ENCODE measurements around the gene CCNB2. TPM values are rescaled to one million over a fixed set of nuclear protein-coding genes. Genes with fewer than 3 reads are reported as not detected.

The CCNB2 gene
- polyA plus RNA-seq, 1 of the 3 experiments (the other 2 are of a cell fraction), result 46.6 TPM

DNA sequence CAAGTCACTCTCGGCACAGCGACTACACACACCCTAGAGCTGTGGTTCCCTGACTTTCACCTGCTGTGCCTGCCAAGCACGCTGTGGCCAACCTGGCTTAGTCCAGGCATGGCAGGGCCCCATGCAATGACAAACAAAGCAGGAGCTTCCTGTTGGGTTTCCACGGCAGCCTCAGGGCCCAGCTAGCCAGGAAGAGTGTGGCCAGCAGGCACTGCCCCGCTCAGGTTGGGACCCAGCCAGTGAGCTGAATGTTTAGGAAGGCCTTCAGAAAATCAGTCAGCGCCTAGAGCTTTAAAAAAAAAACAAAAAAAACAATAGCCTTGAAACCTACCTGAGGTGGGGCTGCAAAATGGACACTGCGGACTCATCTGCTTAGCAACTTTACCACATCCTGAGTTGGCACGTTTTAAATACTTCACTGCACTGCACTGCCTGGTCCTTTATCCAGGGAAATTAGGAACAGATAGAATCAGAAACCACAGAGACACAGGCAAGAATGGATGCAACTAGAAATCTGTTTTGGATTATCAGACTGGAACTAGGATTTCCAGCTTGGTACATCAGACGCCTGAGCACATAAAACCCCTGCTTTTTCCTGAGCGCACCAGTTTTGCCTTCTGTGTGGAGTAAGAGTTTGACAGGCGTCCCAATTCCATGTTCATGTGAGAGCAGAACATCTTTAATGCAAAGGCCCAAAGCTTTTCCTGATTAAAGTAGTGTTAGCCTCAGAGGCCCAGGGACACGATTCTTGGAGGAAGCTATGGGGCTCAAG is 65.5 kb downstream of the CCNB2 start (continued):
- 0 out of 2 replicates have a peak, but pooled peaks have one; percentile 31 for TF ChIP-seq FOSL2 (IDR thresholded peaks at IDR 0.05; ENCODE audit: borderline replicate concordance, low read depth)
- TF ChIP-seq, protein P1, sequence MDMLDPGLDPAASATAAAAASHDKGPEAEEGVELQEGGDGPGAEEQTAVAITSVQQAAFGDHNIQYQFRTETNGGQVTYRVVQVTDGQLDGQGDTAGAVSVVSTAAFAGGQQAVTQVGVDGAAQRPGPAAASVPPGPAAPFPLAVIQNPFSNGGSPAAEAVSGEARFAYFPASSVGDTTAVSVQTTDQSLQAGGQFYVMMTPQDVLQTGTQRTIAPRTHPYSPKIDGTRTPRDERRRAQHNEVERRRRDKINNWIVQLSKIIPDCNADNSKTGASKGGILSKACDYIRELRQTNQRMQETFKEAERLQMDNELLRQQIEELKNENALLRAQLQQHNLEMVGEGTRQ (IDR thresholded peaks at IDR 0.05; ENCODE audit: borderline replicate concordance, low read depth, low read length), result no peak
- TF ChIP-seq, protein P2, sequence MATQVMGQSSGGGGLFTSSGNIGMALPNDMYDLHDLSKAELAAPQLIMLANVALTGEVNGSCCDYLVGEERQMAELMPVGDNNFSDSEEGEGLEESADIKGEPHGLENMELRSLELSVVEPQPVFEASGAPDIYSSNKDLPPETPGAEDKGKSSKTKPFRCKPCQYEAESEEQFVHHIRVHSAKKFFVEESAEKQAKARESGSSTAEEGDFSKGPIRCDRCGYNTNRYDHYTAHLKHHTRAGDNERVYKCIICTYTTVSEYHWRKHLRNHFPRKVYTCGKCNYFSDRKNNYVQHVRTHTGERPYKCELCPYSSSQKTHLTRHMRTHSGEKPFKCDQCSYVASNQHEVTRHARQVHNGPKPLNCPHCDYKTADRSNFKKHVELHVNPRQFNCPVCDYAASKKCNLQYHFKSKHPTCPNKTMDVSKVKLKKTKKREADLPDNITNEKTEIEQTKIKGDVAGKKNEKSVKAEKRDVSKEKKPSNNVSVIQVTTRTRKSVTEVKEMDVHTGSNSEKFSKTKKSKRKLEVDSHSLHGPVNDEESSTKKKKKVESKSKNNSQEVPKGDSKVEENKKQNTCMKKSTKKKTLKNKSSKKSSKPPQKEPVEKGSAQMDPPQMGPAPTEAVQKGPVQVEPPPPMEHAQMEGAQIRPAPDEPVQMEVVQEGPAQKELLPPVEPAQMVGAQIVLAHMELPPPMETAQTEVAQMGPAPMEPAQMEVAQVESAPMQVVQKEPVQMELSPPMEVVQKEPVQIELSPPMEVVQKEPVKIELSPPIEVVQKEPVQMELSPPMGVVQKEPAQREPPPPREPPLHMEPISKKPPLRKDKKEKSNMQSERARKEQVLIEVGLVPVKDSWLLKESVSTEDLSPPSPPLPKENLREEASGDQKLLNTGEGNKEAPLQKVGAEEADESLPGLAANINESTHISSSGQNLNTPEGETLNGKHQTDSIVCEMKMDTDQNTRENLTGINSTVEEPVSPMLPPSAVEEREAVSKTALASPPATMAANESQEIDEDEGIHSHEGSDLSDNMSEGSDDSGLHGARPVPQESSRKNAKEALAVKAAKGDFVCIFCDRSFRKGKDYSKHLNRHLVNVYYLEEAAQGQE (IDR thresholded peaks at IDR 0.05; ENCODE audit: low read depth, low read length), result peak; percentile 8; the same call in 1 of the 2 replicates
- TF ChIP-seq, protein P3, sequence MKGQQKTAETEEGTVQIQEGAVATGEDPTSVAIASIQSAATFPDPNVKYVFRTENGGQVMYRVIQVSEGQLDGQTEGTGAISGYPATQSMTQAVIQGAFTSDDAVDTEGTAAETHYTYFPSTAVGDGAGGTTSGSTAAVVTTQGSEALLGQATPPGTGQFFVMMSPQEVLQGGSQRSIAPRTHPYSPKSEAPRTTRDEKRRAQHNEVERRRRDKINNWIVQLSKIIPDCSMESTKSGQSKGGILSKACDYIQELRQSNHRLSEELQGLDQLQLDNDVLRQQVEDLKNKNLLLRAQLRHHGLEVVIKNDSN (IDR thresholded peaks at IDR 0.05; ENCODE audit: borderline replicate concordance, low read depth), result no peak

DNA sequence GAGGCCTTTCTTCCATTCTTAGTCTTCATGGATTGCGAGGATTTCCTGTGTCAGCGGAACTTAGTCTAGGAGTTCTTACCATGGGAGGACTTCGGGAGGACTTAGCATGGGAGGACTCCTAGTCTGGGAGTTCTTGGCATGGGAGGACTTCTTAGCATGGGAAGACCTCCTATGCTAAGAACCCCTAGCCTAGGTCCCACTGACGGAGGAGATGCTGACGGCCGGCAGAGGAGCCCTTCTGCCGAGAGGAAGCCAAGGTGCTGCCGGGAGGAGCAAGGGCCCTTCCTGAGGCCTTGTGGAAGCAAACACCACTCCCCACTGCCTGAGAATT is 66.1 kb downstream of the CCNB2 start:
- no peaks in the 10 kb centered on the region for H3K9me2 ChIP-seq
- H3K4me1 ChIP-seq (ENCODE audit: control insufficient read depth in 1 of 2, insufficient read depth in 2 of 2, low read depth in 1 of 2, low read length in 1 of 2), result peaks cover 17 to 47% of the 10 kb centered on the region in 2 experiments; a peak in 3 of 4 replicates
- H3K9me3 ChIP-seq, result no peaks in the 10 kb centered on the region
- WGBS (ENCODE audit: low lambda C conversion rate), result 90% methylated on average over 2 of the region's 8 CpGs
- DNase-seq, result no peak
- no peaks in the 10 kb centered on the region for H3K27me3 ChIP-seq (ENCODE audit: insufficient read depth)
- peak overlapping the region; percentile 29; the same call in 1 of the 2 replicates for H3K4me2 ChIP-seq
- H3K79me2 ChIP-seq (ENCODE audit: insufficient read depth), result no peaks in the 10 kb centered on the region
- H3K27ac ChIP-seq (ENCODE audit: low read depth in 2 of 2, low read length in 1 of 2), result peak overlapping the region; percentile 89 to 91
- H3K4me3 ChIP-seq (ENCODE audit: low read depth in 2 of 2, low read length in 1 of 2), result no peak overlapping the region; a peak in 1 of 4 replicates
- peaks cover 35% of the 10 kb centered on the region for H3F3A ChIP-seq (replicated peaks; ENCODE audit: insufficient read depth)
- POLR2A ChIA-PET, result interaction anchor here (0.6 kb wide), 1 partner anchor 167 kb away, joined by 3 read pairs; no protein-coding TSS in a partner anchor
- no peak overlapping the region for H2AFZ ChIP-seq (ENCODE audit: low read depth)
- H3K36me3 ChIP-seq (replicated peaks in 1 of 2; ENCODE audit: control insufficient read depth in 1 of 2, insufficient read depth in 2 of 2, low read length in 1 of 2), result peaks cover 0 to 14% of the 10 kb centered on the region in 2 experiments
- peak overlapping the region; percentile 31; the same call in 1 of the 2 replicates for H3K9ac ChIP-seq
- CTCF ChIA-PET, result interaction anchor here (1.0 to 2.4 kb wide), 3 partner anchors 23 to 358 kb away, joined by 3 to 9 read pairs (median 3); no protein-coding TSS in a partner anchor
- H4K20me1 ChIP-seq (ENCODE audit: insufficient read depth), result no peaks in the 10 kb centered on the region
- TF ChIP-seq NFIC (IDR thresholded peaks at IDR 0.05; ENCODE audit: borderline replicate concordance) (no peak), EZH2phosphoT487 (IDR thresholded peaks at IDR 0.05; ENCODE audit: borderline replicate concordance, low read depth) (no peak), JUND (IDR thresholded peaks at IDR 0.05) (no peak), POLR2AphosphoS5 (IDR thresholded peaks at IDR 0.05; ENCODE audit: low read depth, low read length) (no peak), FOXJ3 (CRISPR knock-in tag; IDR thresholded peaks at IDR 0.05) (no peak), TAF1 (IDR thresholded peaks at IDR 0.05; ENCODE audit: borderline replicate concordance, low read depth, low read length) (no peak), MXI1 (IDR thresholded peaks at IDR 0.05; ENCODE audit: low read depth, low read length) (no peak), TEAD4 (IDR thresholded peaks at IDR 0.05; ENCODE audit: borderline replicate concordance, insufficient read depth) (no peak), TCF12 (IDR thresholded peaks at IDR 0.05) (no peak), CHD2 (IDR thresholded peaks at IDR 0.05; ENCODE audit: low read length, partially characterized antibody) (no peak), SMC3 (IDR thresholded peaks at IDR 0.05; ENCODE audit: low read depth, low read length) (no peak), GABPA (IDR thresholded peaks at IDR 0.05; ENCODE audit: low read depth) (no peak)
- TF ChIP-seq, protein P1 (IDR thresholded peaks at IDR 0.05; ENCODE audit: borderline replicate concordance, low read depth, low read length), result no peak
- TF ChIP-seq, protein P4, sequence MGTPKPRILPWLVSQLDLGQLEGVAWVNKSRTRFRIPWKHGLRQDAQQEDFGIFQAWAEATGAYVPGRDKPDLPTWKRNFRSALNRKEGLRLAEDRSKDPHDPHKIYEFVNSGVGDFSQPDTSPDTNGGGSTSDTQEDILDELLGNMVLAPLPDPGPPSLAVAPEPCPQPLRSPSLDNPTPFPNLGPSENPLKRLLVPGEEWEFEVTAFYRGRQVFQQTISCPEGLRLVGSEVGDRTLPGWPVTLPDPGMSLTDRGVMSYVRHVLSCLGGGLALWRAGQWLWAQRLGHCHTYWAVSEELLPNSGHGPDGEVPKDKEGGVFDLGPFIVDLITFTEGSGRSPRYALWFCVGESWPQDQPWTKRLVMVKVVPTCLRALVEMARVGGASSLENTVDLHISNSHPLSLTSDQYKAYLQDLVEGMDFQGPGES (IDR thresholded peaks at IDR 0.05; ENCODE audit: low read depth, low read length), result no peak
- TF ChIP-seq, protein P5, sequence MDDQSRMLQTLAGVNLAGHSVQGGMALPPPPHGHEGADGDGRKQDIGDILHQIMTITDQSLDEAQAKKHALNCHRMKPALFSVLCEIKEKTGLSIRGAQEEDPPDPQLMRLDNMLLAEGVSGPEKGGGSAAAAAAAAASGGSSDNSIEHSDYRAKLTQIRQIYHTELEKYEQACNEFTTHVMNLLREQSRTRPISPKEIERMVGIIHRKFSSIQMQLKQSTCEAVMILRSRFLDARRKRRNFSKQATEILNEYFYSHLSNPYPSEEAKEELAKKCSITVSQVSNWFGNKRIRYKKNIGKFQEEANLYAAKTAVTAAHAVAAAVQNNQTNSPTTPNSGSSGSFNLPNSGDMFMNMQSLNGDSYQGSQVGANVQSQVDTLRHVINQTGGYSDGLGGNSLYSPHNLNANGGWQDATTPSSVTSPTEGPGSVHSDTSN (IDR thresholded peaks at IDR 0.05), result no peak
- TF ChIP-seq, protein P6, sequence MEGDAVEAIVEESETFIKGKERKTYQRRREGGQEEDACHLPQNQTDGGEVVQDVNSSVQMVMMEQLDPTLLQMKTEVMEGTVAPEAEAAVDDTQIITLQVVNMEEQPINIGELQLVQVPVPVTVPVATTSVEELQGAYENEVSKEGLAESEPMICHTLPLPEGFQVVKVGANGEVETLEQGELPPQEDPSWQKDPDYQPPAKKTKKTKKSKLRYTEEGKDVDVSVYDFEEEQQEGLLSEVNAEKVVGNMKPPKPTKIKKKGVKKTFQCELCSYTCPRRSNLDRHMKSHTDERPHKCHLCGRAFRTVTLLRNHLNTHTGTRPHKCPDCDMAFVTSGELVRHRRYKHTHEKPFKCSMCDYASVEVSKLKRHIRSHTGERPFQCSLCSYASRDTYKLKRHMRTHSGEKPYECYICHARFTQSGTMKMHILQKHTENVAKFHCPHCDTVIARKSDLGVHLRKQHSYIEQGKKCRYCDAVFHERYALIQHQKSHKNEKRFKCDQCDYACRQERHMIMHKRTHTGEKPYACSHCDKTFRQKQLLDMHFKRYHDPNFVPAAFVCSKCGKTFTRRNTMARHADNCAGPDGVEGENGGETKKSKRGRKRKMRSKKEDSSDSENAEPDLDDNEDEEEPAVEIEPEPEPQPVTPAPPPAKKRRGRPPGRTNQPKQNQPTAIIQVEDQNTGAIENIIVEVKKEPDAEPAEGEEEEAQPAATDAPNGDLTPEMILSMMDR (IDR thresholded peaks at IDR 0.05), result no peak
